LHCN-M2 (cell line): ENCODE measurements around the gene MDH1. TPM values are rescaled to one million over a fixed set of nuclear protein-coding genes. Genes with fewer than 3 reads are reported as not detected.

ENCODE experiments used
- DNase-seq: peaks from one replicate; pipeline ENCODE4 v3.0.0-alpha.2; 2012; ENCODE audit warnings: low read depth
- total RNA-seq: library from RNA; depleted of rRNA; stranded (reverse); fragments of >200 nt; gene quantifications from 2 replicates; pipeline ENCODE4 v1.2.3, GENCODE V29; 2014; rRNA removed

MDH1 gene
- total RNA-seq, 1 experiment from 2014 or later, result 197 TPM

- no peak for DNase-seq
These were observed 42.7 kb downstream of the MDH1 start for GRCh38 chr2:63631501-63631900.

GRCh38 chr2:63632382-63632781 lies 43.6 kb downstream of the MDH1 start:
- no peak for DNase-seq

- no peak for DNase-seq
These were observed 50.6 kb downstream of the MDH1 start for GRCh38 chr2:63639344-63639743.

- DNase-seq, result no peak
These were observed 54.2 kb downstream of the MDH1 start for GRCh38 chr2:63642946-63643345.

- DNase-seq, result peak; percentile 28
These were observed 54.7 kb downstream of the MDH1 start for GRCh38 chr2:63643486-63643885.

- no peak for DNase-seq
These were observed 59.9 kb downstream of the MDH1 start for GRCh38 chr2:63648632-63649031.

- no peak for DNase-seq
These were observed 61.1 kb downstream of the MDH1 start for GRCh38 chr2:63649829-63650228.

- no peak for DNase-seq
These were observed 62.0 kb downstream of the MDH1 start for GRCh38 chr2:63650756-63651155.

- DNase-seq, result no peak
These were observed 62.6 kb downstream of the MDH1 start for GRCh38 chr2:63651356-63651755.

- DNase-seq, result no peak
These were observed 63.3 kb downstream of the MDH1 start for GRCh38 chr2:63651861-63652651.

GRCh38 chr2:63652652-63652985 lies 63.9 kb downstream of the MDH1 start:
- no peak for DNase-seq

- peak; percentile 57 for DNase-seq
These were observed 66.2 kb downstream of the MDH1 start for GRCh38 chr2:63654959-63655358.

Other genes starting within 250 kb of the MDH1 start
- 6.8 and 7.7 TPM in 2 replicates for gene WDPCP, start 486 bp upstream of the MDH1 start, total RNA-seq